GM12891 (cell line): ENCODE results near the gene PCNT.

Experiments
- POLR2A ChIP-seq: IDR thresholded peaks from 2 replicates; pipeline ENCODE4 v1.6.1; 2011; ENCODE audit warnings: low read depth, low read length, control low read depth
- POLR2AphosphoS5 ChIP-seq: IDR thresholded peaks from 2 replicates; pipeline ENCODE4 v1.6.1; 2011; ENCODE audit warnings: low read depth, low read length, control low read depth
- POU2F2 ChIP-seq: IDR thresholded peaks from 2 replicates; pipeline ENCODE4 v1.6.1; 2011; ENCODE audit warnings: low read depth, mild to moderate bottlenecking, control low read depth, low read length, moderate library complexity
- SPI1 ChIP-seq: IDR thresholded peaks from 2 replicates; pipeline ENCODE4 v1.6.1; 2011; ENCODE audit warnings: low read depth, low read length, control low read depth
- TAF1 ChIP-seq: IDR thresholded peaks from 2 replicates; pipeline ENCODE4 v1.6.1; 2011; ENCODE audit warnings: low read depth, low read length, control low read depth

DNA sequence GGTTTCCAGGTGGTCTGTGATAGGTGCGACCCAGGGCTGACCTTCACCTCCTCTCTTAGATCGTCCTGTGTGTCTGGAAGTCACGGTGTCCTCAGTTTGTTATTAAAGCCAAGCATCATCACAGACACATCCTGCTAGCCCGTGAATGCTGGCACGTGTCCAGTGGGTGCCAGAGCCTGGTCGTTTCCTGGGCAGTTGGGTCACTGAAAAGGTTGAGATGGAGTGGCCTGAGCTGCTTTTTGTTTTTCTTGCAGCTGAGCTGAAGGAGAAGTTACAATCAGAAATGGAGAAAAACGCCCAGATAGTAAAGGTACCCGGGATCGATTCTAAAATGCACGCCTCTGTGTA is 23.2 kb downstream of the PCNT start:
- TF ChIP-seq POLR2A (no peak), POLR2AphosphoS5 (no peak), SPI1 (no peak), POU2F2 (no peak), TAF1 (no peak)
